Daoy (cell line): Measurements from ENCODE around the gene TF. TPM values are rescaled to one million over a fixed set of nuclear protein-coding genes. Genes with fewer than 3 reads are reported as not detected.
A peak's percentile ranks its signal among the peaks of the same experiment; 100 is the strongest.

Source experiments
- DNase-seq: peaks from one replicate; pipeline ENCODE4 v3.0.0-alpha.2; 2015; ENCODE audit warnings: low read depth
- total RNA-seq: library from RNA; depleted of rRNA; stranded (reverse); fragments of >200 nt; shearing (Covaris generic); gene quantifications from 2 replicates; pipeline ENCODE4 v1.2.3, GENCODE V29; 2014

The TF gene
- total RNA-seq, 1 experiment from 2014 or later = not detected

- peak; percentile 98 for DNase-seq
Observed at GRCh38 chr3:133805702-133806475, 59.7 kb downstream of the TF start, which contains the start of gene SRPRB. TSS of gene SRPRB (plus strand) at chr3:133805815. CDS start at chr3:133805849, 34 bp downstream.

DNA sequence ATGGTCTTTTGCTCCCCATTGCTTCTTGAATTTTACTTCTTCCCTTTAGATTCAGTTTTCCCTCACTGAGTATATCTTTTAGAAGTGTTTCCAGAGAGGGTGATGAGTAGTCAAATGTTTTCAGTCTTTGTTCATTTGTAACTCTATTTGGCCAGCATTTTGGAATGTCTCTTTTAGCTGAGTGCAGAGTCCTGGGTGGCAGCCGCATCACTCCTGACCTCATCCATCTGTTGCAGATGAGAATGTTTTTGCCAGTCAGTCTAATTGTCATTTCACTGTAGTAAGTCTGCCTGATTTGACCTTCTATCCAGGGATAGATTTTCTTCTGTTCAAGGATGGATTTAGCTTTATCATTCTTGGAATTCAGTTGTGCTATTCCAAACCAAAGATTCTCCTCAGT, 66.7 kb downstream of the TF start:
- no peak for DNase-seq

DNA sequence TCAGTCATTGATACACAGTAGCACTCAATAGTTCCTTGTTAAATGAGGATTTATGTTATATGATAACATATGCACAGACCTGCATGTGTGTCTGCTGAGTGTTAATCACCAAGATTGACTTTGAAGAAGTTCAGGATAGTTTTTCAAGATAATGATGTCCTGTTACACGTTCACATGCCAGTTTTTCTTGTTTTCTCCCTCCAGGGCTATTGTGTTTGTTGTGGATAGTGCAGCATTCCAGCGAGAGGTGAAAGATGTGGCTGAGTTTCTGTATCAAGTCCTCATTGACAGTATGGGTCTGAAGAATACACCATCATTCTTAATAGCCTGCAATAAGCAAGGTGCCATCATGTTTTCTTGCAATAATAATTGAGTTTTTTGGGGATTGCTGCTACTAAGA, 69.2 kb downstream of the TF start:
- no peak for DNase-seq

DNA sequence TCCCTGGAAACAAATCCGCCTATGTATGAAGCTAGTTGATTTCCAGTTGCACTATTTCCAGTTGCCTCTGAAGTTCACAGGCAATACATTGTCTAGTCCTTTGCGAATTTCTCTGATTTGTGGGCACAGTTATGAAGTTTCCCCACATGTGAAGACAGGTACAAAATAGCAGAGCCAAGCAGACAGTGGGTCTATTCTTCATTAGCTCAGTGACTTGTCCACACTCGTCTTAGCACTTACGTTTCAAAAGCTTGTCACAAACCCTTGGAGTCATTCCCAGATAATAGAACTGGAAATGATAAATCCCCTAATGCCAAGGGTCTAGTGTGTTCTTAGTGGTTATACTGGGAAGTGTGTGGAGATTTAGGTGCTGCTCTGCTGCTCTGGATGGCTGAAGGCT, 73.9 kb downstream of the TF start:
- DNase-seq = no peak

GRCh38 chr3:133820889-133821675, 74.9 kb downstream of the TF start:
- DNase-seq = no peak

DNA sequence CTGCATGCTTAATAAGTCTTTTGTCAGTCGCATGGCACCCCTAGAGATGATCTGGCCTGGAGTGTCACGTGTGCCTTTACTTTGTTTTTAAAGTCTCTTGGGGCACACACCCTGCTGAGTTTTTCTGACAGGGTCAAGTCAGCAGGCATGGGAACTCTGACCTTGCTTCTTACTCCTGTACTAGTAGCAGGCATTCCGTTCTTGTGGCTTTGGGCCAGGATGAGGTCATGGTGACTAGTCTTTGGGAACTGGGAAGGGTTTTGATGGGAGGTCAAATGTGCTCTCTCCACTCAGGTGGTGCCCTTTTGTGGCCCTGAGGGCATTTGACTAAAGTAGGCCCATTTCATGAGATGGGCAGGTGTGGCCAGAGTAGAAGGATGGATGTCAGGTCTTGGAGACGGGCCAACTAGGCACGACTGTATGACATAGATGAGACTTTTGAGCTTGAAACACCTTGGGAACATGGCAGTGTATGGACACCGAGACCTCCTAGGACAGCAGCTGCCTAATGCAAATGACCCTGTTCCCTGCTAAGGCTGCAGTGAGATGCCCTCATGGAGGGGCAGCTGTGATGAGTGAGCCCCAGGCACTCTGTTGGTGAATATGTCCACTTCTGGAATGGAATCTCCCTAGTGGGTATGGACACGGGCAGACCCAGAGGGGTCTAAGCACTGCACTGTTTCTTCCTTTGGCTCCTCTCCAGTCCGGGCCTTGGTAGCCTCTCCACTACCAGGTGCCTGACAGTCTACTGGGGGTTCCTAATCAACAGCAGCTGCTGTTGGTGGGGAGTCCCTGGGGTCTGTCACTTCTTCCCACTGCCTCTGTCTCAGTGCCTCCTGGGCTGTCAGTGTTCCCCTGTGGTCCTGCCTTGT, 75.8 kb downstream of the TF start:
- peak; percentile 91 for DNase-seq

DNA sequence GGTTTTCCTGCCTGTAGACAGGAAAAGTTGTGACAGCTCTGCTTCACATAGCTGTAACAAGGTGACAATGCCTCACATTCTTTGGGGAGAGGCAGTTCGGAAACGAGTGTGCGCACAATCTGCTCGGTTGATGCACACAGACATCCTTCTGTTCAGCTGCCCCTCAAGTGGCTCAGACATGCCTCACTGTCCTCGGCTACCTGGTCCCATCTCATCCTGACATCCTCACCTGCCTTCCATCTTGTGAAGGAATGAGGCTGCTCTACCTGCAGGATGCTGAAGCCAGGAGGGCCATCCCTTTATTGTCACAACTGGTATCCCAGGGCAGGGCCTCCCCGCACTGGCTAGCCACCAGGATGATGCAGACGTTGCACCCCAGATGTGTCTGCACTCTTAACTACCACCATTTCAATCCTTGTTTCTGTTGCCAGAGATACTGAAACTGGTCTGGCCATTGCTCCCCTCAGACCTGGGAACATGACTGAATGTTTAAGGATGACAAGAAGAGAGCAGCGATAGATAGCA, 78.8 kb downstream of the TF start:
- DNase-seq = no peak

DNA sequence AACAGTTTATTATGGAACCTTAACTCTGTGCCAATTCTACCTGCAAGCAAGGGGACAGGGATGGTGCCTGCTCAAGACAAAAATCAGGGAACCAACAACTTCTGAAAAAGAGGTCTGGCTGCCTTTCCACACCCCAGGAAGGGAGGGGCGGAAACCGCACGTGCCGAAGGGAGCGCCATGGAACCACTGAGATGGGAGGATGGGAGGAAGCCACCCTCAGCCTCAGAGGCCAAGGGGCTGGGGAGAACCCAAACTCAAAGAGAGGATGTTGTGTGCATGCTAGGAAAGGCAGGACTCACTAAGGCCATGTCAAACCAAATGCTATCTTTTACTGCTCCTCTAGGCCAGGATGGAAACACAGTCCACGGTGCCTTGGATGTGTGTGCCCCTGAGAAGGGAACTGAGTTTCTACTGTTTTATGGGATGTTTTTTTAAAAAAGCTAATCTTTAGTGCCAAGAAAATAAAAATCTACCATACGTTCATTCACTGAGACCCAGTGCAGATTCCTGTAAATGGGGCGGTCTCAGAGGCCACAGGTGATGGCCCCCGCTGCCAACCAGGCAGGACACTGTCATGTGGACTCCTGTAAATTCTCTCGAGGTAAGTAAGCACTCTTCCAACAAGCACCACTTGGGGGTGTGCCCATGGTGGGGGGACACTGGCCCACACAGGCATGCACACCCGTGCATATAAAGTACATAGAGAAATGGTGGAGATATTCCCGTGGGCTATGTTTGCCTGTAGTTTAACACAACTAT, 80.0 kb downstream of the TF start:
- DNase-seq = no peak

DNA sequence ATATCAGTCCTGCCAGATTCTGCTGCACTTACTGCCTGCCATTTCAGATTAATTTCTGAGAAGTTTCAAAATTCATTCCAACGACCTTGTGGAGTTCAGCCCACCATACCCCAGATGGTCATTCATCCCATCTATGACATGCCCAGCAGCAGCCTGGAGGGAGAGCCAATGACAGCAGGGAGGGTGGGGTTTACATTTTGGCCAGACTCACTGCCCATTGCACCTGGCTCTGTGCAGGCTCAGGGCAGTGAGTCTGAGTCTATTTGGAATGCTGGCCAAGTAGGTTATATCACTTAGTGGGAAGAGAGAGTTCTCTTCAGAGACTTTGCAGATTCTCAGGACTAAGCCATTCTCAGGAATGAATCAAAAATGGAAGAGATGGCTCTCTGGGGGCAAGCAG, 80.9 kb downstream of the TF start:
- no peak for DNase-seq

DNA sequence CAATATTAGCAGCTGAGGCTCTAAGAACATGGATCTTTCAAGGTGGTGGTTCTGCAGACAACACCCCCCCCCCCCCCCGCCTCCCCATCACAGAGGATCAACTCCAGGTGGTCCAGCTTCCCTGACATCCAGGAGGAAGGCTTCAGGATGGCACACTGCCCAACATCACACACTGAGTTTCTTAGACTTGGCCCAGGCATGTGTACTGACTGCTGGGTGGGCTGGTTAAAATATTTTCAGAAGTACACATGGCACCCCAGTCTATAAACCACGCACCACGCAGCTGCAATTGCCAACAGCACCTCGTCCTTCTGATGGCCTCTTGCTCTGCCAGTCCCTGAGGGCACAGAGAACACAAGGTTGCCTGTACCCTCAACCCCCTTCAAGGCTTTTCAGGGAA, 81.5 kb downstream of the TF start:
- no peak for DNase-seq

DNA sequence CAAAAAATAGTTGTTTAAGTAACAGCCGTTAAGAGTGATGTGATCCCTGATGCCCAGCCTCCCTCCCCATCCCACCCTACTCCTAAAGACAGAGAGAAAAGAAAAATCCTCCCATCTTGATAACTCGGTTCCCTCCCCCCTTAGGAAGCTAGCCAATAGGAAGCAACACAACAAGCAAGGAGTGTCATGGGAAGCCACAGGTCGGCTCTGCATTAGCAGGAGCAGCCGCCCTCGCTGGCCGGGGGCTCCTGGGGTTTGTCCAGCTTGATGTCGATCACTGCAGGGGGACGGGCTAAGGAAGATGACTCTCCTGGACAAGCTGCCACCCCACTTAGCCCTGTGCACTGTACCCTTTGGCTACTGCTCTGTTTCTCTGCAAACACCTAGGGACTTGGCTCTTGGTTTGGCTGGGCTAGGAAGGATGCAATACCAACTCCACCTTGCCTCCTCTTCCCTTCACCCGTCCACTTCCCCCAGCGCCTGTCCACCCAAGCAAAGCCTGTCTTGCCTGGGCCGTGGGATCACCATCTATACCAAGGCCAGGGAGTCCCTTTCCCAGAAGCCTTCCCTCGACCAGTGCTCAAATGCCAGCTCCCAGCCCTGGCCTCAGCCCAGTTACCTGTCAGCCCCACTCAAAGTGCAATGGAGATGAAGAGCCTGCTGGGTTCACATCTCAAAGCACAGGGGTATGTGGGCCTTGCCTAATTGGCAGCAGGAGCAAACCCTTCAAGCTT, 82.5 kb downstream of the TF start:
- DNase-seq = peak; percentile 24

- DNase-seq = no peak
Observed at GRCh38 chr3:133829310-133829707, 83.1 kb downstream of the TF start.

GRCh38 chr3:133830071-133830470, 83.9 kb downstream of the TF start:
- DNase-seq = no peak

GRCh38 chr3:133831966-133832801, 86.0 kb downstream of the TF start:
- no peak for DNase-seq

DNA sequence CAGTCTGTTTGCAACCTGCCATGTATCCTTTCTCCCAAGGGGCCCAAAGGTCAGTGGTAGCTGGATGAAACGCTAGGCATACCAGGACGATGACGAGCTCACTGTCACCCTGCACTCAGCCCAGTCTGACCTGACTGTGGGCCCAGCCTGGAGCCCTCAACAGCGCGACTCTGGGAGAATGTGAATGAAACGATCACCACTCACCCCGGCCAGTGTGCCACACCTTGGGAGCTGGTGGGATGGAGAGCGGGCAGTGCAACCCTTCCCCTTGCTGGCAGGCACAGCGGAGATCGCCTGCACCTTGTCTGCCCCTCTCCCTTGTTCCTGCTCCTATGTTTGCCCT, 86.6 kb downstream of the TF start:
- DNase-seq = no peak

DNA sequence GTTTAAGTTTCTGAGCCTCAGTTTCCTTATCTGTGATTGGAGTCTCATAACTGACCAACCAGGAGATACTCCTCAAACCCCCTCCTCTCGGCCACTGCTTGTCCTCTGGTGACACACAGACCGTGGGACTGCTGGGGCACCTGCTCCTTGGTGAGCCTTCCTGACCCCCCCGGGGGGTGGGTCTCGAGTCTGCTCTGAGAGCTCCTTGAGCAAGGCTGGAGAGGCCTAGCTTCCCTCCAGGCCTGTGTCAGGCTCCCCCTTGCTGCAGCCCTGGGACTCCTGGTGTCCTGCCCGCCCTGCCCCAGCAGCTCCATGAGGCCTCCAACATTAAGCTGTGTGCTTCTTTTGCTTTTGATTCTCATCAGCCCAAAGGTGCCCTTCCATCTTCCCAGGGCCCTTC, 87.1 kb downstream of the TF start:
- no peak for DNase-seq

DNA sequence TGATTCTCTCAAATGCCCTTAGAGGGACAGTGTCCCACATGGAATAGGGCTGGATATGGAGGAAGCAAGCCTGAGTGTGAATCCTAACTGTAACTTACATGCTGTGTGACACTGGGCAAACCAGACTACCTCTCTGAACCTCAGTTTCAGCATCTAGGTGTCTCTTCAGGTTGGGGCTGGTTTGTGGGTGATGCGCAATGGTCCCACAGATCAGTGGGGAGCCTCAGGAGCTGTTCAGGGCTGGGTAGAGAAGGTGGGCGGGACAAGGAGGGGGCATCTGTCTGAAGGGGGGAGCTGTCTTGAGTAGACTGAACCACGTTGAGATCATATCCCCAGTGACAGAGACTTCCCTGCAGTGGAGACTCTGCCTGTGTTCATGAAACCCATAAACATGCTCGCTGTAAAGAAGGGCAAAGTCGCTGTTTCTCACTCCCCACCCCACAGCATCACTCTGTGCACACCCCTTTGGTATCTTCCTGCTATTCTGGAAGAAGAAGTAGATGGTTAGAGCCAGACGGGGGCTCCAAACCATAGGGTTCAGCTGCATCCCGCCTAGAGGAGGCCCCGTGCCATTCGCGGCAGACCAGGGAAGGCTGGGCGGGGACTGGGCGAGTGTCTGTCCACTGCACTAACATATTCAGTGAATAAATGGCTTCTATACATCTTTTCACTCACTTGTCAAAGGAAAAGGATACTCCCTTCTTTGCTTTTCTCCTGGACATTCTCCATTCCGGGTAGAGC, 87.9 kb downstream of the TF start:
- no peak for DNase-seq

DNA sequence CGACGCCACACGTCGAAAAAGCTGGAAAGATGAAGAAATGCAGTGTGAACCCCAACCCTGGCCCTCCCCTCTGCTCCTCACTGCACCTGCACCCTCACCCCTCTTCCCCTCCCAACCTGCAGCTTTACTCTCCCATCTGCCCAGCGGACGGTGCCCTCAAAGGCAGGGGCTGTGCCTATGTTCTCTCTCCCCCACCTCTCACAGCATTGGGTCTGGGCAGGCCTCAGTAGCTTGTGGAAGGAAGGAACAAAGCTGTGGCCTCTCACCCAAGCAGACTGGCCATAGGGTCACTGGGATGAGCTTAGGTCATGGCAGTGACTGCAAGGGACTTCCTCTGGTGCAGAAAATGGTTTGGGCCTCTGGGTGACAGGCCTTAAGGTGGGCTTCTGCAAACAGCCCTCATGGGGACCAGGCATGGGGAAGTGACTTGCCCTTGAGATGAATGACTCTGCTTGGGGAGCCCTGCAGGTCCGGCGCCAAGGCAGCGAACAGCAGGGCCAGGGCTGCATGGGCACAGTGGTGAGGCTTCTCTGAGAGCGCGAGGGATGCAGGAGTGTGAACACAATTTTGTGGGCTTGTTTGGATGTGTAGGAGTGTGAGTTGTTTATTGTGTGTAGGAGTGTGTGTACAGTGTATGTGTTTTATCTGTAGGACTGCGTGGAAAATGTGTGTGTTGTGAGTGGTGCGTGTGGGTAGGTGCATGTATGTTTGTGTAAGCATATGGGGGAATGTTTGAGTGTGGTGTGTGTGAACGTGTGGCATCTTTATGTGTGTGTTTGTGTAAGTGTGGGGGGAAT, 88.6 kb downstream of the TF start:
- no peak for DNase-seq
